ENCODE measurements around the gene HSDL2.

HSDL2 gene

DNA sequence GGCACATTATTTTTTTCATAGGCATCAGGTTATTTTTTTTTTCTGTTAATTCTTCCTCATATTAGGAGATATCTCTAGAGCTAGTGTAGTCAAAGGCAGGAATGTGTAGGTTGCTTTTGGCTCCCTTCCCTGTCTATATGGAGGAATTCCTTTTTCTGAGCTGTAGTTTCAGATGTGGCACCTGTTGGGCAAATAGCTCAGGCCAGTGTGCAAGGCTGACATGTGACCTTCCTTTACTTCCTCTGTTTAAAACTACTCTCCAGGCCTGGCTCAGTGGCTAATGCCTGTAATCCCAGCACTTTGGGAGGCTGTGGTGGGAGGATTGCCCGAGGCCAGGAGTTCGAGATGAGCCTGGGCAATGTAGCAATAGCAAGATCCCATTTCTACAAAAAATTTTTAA, 66.2 kb downstream of the HSDL2 start:
- TF ChIP-seq, protein P1, sequence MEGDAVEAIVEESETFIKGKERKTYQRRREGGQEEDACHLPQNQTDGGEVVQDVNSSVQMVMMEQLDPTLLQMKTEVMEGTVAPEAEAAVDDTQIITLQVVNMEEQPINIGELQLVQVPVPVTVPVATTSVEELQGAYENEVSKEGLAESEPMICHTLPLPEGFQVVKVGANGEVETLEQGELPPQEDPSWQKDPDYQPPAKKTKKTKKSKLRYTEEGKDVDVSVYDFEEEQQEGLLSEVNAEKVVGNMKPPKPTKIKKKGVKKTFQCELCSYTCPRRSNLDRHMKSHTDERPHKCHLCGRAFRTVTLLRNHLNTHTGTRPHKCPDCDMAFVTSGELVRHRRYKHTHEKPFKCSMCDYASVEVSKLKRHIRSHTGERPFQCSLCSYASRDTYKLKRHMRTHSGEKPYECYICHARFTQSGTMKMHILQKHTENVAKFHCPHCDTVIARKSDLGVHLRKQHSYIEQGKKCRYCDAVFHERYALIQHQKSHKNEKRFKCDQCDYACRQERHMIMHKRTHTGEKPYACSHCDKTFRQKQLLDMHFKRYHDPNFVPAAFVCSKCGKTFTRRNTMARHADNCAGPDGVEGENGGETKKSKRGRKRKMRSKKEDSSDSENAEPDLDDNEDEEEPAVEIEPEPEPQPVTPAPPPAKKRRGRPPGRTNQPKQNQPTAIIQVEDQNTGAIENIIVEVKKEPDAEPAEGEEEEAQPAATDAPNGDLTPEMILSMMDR (IDR thresholded peaks at IDR 0.05; ENCODE audit: low read length, missing control alignments): no peak
- DNase-seq (ENCODE audit: low read depth): no peak
- no peak overlapping the region for H3K4me3 ChIP-seq (replicated peaks; ENCODE audit: low read depth, low read length)

DNA sequence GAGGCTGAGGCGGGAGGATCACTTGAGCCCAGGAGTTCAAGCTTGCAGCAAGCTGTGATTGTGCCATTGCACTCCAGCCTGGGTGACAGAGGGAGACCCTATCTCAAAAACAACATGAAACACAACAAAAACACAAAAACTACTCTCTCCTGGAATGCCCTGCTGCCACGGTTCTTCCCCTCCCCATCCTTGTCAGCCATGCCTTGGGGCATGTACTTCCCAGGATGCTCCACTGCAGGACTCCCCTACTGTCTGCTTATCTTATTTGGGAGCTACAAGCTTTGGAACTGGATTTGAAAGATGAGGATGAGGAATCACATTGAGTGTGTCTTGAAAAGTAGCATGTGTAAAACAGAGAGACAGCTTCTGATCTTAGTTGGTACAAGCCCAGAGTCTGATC, 66.6 kb downstream of the HSDL2 start:
- no peak for DNase-seq (ENCODE audit: low read depth)
- no peak overlapping the region for H3K4me3 ChIP-seq (replicated peaks; ENCODE audit: low read depth, low read length)
- TF ChIP-seq, protein P1 (IDR thresholded peaks at IDR 0.05; ENCODE audit: low read length, missing control alignments): no peak

DNA sequence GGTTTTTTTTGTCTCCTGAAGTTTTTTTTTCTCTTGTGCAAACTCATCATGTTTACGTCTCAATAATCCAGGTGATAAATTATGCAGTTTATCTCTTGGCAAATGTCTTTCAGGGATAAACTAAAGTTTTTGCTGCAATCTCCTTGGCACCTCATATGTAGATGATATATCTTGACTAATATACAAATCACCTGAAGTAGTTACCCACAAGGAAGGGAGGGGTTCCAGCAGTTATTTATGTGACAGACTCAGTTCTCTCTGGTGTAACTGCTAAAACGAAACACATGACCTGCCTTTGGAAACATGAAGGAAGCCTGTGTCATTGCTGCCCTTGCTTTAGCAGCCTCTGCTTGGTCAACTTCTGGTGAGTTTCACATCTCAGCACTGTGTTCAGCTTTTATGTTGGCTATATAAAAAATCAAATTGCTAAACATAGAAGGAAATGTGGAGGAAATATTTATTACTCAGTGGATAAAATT, 67.4 kb downstream of the HSDL2 start:
- DNase-seq (ENCODE audit: low read depth): peak; percentile 23
- TF ChIP-seq, protein P1 (IDR thresholded peaks at IDR 0.05; ENCODE audit: low read length, missing control alignments): no peak
- H3K4me3 ChIP-seq (replicated peaks; ENCODE audit: low read depth, low read length): no peak overlapping the region

DNA sequence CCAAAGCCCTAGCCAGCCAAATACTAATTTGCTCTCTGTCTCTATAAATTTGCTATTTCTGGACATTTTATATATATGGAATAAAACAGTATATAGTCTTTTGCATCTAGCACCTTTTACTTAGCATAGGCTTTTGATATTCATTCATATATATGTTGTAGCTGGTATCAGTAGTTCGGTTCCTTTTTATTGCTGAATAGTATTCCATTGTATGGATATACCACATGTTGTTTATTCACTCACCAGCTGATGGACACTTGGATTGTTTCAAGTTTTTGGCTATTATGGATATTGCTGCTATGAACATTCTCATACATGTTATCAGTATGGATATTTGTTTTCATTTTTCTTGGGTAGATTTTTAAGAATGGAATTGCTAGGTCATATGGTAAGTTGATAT, 82.9 kb downstream of the HSDL2 start:
- DNase-seq (ENCODE audit: low read depth): no peak
- H3K4me3 ChIP-seq (replicated peaks; ENCODE audit: low read depth, low read length): no peak overlapping the region
- TF ChIP-seq, protein P1 (IDR thresholded peaks at IDR 0.05; ENCODE audit: low read length, missing control alignments): no peak

DNA sequence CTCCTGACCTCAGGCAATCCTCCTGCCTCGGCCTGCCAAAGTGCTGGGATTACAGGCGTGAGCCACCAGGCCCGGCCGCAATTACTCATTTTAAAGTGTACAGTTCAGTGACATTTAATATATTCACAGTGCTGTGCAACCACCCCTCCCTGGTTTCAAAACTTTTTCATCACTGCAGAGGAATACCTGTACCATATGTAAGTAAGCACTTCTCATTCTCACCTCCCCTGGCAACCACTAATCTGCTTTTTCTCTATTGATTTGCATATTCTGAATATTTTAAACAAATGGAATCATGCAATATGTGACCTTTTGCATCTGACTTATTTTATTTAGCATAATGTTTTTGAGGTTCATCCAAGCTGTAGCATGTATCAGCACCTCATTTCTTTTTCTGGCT, 85.4 kb downstream of the HSDL2 start:
- no peak for DNase-seq (ENCODE audit: low read depth)
- no peak overlapping the region for H3K4me3 ChIP-seq (replicated peaks; ENCODE audit: low read depth, low read length)
- TF ChIP-seq, protein P1 (IDR thresholded peaks at IDR 0.05; ENCODE audit: low read length, missing control alignments): no peak

DNA sequence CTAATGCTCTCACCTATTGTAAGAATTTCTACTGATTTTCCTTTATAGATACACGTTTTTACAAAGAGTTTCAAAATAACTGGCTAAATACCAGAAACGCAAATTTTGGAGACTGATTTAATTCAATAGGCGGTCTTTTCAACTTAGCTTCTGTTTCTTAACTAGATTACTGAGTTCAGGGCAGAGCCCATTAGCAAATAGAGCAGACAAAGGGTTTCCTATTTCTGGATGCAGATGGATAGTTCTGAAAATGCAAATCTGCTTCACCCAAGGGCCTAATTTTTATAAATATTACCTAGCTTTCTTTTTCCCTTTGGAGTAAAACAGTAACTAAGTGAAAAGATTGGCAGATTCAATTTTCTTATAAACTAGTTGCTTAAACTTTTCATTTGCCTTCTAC, 93.1 kb downstream of the HSDL2 start:
- H3K4me3 ChIP-seq (replicated peaks; ENCODE audit: low read depth, low read length): no peak overlapping the region
- DNase-seq (ENCODE audit: low read depth): no peak
- TF ChIP-seq, protein P1 (IDR thresholded peaks at IDR 0.05; ENCODE audit: low read length, missing control alignments): no peak

DNA sequence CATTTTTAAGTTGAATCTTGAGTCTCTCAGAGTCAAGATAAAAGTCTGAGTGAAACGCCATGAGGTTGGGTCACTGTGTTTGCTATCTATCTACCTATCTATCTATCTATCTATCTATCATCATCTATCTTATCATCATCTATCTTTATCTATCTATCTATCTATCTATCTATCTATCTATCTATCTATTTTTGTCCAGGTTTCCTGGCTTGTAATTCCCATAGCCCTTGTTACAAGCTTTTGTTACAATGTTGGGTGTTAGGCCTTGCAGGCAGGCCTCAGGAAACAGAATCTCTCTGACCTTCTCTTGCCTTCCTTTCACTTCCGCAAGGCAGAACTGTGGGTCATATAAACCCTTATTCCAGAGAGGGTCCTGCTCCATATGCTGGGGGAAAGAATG, 94.1 kb downstream of the HSDL2 start:
- TF ChIP-seq, protein P1 (IDR thresholded peaks at IDR 0.05; ENCODE audit: low read length, missing control alignments): no peak

More for the DNA sequence above, 94.1 kb downstream of the HSDL2 start:
- H3K4me3 ChIP-seq (replicated peaks; ENCODE audit: low read depth, low read length): no peak overlapping the region
- DNase-seq (ENCODE audit: low read depth): no peak

Measured in fibroblast of pulmonary artery (primary cell).